HG02973 (cell line): Measurements from ENCODE around the gene SSBP3.
"Not testable (repeated sequence)": the region's sequence is repeated elsewhere in the genome, so short reads cannot be mapped to it uniquely, and the experiment has no call there.

Experiments
- ATAC-seq: cut with Tn5 transposase; IDR thresholded peaks from one replicate; pipeline ENCODE4 v1.9.1; 2021; ENCODE audit warnings: moderate library complexity; ENCODE audit not compliant: unreplicated experiment

Gene SSBP3

DNA sequence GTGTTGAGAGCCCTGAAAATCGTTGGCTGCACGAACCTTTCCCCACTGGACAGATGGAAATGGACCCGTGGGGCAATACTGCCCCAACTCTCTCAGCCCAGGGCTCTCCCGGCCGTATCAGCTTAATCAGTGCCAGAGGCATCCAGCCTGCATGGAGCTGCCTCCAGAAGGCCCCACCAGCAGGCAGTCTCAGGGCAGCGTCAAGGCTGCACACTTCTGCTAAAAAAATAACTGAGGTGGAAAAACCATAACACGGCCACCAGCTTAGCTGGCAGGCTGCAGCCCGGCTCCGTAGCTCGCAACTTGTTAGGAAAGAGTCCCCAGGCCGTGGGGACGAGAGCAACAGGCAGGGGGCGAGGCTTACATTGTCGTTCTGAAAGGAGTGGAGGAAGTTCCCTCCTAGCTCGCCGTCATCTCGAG is 178.3 kb downstream of the SSBP3 start:
- ATAC-seq: no peak

DNA sequence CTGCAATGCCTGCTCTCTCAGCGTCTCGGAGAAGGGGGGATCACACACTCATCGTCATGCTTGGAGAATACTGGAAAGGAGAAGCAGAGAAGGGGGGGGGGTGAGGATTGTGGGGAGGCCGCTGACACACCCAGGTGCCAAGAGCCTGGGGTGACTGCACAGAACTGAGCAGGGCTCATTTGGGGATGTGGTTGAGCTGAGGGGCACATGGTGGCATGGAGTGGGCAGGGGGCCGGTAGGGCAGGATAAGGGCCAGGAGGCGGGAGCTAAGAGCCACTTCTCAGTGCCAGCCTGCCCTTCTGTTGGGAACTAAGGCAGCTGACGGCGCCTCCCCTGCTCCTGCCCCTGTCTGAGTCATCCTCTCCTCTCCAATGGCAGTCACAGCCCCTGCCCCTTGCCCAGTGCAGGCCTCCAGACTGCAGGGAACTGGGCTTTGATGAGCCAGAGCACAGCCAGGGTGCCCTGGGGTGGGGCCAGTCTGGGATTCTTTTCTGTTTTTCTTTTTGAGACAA is 179.0 kb downstream of the SSBP3 start:
- no peak for ATAC-seq

- ATAC-seq: no peak
Measured at GRCh38 chr1:54225986-54226559, 180.1 kb downstream of the SSBP3 start.

DNA sequence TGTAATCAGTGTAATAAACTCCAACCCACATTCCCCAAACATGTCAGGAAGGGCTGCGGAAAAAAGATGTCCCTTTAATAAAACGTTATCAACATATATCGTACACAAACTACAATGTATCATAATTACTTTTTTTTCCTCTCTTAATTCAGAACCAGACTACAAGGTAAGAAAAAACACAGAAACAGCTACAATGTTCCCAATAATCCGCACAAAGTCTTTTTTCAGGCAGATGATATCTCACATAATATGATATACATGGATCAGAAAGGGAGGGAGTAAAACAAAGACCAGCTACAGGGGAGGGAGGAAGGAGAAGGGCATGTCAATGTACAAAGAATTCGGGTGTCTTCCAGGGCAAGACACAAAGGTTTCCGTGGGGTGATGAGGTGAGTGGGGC is 180.8 kb downstream of the SSBP3 start:
- ATAC-seq: no peak

GRCh38 chr1:54224233-54224632 is 182.0 kb downstream of the SSBP3 start:
- ATAC-seq: no peak

DNA sequence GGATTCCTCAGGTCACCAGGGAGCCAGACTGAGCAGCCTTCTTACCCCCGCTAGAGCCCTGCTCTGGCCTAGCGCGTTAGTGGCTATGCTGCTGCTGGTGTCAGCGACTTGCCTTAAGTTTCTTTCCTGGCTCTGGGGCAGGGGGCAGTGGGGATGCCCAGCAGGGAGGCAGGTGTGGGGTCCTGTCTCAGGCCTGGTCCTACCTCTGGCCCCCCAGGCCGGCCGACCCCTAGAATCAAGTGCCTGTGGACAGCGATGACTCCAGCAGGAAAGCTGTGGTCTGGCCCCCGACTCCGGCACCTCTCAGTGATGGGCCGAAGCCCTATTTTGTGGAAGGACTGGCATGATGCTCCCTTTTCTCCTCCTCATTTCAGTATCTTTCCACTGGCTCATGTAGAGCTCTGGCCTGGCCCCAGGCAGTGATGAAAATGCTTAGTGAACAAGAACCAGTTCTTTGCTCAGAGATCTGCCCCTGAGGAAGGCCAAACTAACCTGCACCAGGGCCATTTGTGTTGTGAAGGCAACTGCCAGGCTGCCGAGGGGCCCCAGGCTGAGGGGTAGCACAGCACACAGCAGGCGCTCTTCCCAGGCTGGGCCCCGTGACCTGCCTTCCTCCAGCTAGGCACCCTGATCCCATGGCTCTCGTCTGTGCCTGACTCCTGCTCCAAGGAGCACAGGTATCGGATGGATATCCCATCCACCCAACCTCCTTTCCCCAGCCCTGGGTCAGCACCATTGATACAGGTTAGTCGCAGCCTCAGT is 182.6 kb downstream of the SSBP3 start:
- no peak for ATAC-seq

DNA sequence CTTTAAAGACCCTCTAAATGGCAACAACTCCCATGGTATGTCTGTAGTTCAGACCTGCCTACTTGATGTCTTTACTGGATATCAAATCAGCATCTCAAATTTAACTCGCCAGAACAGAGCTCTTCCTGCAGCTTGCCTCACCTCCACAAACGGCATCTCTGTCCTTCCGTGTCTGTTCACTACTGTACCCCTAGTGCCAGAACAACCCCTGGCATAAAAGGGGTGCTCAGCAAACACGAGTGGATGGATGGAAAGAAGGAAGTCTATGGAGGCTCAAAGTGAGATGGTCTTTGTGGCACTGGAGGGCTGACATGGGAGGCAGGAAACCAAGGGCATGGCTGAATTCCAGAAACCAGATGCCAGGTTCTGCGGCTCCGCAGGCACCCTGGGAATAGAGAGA is 183.5 kb downstream of the SSBP3 start:
- ATAC-seq: no peak

DNA sequence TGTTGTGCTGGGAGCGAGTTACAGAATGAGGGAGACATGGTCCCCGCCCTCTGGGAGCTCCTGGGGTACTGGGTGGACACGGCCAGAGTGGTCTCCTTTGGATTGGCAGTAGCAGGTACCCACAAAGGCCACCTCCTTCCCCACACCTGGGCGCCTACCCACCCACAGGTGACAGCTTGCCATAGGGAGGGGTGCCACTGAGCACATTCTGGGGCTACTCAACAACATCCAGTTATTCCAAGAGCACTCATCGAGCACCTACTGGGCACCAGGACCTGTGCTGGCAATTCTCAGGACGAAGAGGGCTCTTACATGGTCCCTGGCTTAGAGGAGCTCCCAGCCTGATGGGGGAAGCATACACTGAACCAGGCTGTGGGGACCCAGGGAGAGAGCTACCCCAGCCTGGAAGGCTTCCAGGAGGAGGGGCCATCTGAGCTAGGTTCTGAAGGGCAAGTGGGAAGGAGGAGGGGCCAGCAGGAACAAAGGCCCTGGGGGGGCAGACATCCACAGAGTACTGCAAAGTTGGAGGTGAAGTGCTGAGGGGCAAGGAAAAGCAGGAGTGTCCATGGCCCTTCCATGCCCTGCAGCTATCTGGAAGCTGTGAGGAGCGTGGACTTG is 184.2 kb downstream of the SSBP3 start:
- no peak for ATAC-seq

GRCh38 chr1:54221113-54221834 is 184.9 kb downstream of the SSBP3 start:
- no peak for ATAC-seq

DNA sequence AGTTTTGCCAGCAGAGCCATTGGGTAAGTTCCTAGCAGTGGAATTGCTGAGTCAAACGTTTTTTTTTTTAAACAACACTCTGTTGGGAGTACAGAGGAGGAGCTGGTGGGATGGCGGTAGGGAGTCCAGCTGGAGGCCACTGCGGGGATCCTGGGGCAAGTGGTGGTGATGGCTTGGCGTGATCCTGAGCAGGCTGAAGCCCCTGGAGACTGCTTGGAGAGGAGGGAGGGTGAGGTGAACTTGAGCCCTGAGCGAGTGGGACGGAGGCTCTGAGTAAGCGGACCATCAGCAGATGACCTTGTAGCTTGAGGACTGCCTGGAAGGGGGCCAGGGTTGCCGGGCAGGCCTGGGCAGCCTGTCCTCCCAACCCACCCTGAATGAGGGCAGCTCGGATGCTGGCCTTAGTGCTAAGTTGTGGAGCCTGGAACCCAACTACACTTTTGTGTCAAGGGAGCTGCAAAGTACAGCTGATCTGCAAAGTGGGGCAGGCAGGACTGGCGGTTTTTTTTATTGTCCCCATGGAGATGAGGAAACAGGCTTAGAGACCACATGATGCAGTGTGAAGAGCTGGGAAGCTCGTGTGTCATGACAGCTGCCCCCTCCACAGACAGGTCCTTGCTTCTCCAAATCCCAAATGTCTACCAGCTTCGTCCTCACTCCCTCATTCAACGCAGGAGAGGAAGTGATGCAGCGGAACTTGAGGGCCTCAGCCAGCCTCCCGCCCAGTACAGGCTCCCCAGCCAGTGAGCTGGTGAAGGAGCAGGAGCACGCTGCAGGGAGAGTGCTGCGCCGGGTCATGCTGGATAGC is 186.0 kb downstream of the SSBP3 start:
- ATAC-seq: no peak

DNA sequence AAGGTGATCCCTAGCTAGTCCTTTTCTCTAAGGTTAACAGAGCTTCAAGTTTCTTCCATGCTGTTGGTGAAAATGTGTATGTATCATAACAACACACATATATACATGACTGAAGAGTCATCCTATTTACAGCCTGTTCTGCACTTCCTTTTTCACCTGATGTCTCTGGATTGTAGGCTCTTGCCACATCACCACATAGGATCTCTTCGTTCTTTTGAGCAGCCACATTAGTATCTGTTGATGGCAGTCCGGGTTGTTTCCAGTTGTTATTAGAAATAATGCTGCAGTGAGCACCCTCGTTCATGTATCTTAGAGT is 186.5 kb downstream of the SSBP3 start:
- ATAC-seq: no peak

- no peak for ATAC-seq
Measured at GRCh38 chr1:54218883-54219687, 187.1 kb downstream of the SSBP3 start.

GRCh38 chr1:54215523-54215922 is 190.7 kb downstream of the SSBP3 start:
- no peak for ATAC-seq

DNA sequence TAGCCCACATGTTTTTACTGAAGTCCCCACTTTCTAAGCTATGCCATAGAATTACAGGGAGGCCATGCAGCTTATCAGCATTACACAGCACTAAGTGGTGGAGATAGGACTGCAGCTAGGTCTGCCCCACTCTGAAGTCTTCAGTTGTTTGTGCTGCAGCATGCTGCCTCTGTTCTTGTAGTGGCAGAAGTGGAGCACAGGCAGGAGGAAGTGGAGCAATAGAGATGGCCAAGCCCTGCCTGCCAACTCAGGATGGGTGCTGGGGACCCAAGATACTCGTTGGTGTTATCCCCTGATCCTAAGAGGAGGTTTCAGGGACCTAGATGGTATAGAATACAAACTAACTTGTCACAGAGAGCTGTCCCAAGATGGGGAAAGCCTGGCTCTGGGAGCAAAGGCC is 193.3 kb downstream of the SSBP3 start:
- no peak for ATAC-seq

GRCh38 chr1:54207896-54208295 is 198.3 kb downstream of the SSBP3 start:
- not testable (repeated sequence) for ATAC-seq

DNA sequence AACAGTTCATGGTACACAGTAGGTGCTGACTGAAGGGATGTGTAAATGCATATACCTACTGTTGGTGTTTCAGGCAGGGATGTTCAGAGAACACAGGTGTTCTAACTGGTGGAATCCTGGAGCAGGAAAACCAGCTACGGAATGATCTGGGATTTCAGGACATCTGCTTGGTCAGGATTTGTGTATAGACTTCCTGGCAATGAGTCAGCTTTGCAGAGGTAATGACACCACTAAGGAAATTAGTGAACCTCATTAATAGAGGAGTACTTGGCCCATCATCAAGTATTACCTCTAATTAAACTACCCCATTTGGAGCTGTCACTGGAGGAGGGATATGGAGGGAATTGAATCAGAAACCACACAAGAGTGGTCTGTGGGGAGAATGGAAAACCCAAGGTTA is 198.9 kb downstream of the SSBP3 start:
- no peak for ATAC-seq

DNA sequence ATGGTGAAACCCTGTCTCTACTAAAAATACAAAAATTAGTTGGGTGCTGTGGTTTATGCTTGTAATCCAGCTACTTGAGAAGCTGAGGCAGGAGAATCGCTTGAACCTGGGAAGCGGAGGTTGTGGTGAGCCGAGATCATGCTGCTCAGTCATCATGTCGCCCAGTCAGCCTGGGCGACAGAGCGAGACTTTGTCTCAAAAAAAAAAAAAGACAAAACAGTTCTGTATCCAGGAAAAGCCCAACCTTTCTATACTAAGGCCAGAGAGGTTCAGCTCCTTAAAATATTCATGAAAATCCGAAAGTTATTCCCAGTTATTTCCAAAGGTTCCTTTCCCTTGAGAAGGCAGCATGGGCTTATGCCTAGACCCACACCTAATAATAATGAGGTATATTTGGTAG is 202.0 kb downstream of the SSBP3 start:
- ATAC-seq: no peak

GRCh38 chr1:54200519-54200997 is 205.6 kb downstream of the SSBP3 start:
- peak; percentile 18 for ATAC-seq

DNA sequence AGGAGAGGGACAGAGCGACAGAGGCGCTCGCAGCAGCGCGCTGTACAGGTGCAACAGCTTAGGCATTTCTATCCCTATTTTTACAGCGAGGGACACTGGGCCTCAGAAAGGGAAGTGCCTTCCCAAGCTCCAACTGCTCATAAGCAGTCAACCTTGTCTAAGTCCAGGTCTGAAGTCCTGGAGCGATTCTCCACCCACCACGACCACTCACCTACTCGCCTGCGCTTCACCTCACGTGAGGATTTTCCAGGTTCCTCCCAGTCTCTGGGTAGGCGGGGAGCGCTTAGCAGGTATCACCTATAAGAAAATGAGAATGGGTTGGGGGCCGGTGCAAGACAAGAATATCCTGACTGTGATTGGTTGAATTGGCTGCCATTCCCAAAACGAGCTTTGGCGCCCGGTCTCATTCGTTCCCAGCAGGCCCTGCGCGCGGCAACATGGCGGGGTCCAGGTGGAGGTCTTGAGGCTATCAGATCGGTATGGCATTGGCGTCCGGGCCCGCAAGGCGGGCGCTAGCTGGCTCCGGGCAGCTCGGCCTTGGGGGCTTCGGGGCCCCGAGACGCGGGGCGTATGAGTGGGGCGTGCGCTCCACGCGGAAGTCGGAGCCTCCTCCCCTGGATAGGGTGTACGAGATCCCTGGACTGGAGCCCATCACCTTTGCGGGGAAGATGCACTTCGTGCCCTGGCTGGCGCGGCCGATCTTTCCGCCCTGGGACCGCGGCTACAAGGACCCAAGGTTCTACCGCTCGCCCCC is 206.3 kb downstream of the SSBP3 start, which contains the start of the genes CYB5RL and MRPL37:
CYB5RL (minus strand) TSS at position 266 of the 754 bp plus-strand sequence. CDS start 4,414 bp downstream, outside the sequence.
MRPL37 (plus strand) TSS at position 403 of the 754 bp plus-strand sequence; CDS start at position 480, 77 bp downstream.
- peak; percentile 93 for ATAC-seq
